Measurements from ENCODE around the gene IL12RB2. TPM values are rescaled to one million over a fixed set of nuclear protein-coding genes. Genes with fewer than 3 reads are reported as not detected.

Gene IL12RB2
- total RNA-seq, 6 experiments from 2014 or later: 0.12 to 1.3 (median 0.31) TPM

DNA sequence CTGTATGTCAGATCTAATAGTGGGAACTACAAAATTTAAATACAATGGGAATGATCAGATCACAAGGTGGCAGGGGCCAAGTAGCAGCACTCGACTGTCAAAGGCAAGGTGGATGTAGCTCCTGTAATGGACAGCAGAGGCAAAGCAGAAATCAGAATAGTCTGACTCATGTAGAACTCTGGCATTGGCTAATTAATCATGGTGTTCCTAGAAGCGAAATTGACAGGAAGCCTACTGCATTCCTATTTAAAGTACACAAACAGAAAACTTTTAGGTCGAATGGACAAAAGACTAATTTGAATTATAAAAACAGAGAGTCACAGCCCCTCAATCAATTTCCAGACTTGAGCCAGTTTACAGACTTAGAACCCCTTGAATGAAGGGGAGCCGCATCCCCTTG is 17.4 kb upstream of the IL12RB2 start:
- Histone ChIP-seq H3K9me3 (no peaks in the 10 kb centered on the region), H3K36me3 (no peaks in the 10 kb centered on the region), H3K4me3 (no peak overlapping the region), H3K27ac (no peak overlapping the region), H3K4me1 (no peaks in the 10 kb centered on the region), H3K27me3 (no peaks in the 10 kb centered on the region)
- WGBS (ENCODE audit: insufficient coverage, low coverage, low lambda C conversion rate, missing lambda C conversion rate): 67% methylated on average over 4 of the region's 4 CpGs
- TF ChIP-seq, protein P1, sequence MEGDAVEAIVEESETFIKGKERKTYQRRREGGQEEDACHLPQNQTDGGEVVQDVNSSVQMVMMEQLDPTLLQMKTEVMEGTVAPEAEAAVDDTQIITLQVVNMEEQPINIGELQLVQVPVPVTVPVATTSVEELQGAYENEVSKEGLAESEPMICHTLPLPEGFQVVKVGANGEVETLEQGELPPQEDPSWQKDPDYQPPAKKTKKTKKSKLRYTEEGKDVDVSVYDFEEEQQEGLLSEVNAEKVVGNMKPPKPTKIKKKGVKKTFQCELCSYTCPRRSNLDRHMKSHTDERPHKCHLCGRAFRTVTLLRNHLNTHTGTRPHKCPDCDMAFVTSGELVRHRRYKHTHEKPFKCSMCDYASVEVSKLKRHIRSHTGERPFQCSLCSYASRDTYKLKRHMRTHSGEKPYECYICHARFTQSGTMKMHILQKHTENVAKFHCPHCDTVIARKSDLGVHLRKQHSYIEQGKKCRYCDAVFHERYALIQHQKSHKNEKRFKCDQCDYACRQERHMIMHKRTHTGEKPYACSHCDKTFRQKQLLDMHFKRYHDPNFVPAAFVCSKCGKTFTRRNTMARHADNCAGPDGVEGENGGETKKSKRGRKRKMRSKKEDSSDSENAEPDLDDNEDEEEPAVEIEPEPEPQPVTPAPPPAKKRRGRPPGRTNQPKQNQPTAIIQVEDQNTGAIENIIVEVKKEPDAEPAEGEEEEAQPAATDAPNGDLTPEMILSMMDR (IDR thresholded peaks at IDR 0.05): no peak
- TF ChIP-seq POLR2A (IDR thresholded peaks at IDR 0.05): no peak
- ATAC-seq: no peak
- intact Hi-C loops (cut with DNase I): no loop called here
- DNase-seq: no peak

DNA sequence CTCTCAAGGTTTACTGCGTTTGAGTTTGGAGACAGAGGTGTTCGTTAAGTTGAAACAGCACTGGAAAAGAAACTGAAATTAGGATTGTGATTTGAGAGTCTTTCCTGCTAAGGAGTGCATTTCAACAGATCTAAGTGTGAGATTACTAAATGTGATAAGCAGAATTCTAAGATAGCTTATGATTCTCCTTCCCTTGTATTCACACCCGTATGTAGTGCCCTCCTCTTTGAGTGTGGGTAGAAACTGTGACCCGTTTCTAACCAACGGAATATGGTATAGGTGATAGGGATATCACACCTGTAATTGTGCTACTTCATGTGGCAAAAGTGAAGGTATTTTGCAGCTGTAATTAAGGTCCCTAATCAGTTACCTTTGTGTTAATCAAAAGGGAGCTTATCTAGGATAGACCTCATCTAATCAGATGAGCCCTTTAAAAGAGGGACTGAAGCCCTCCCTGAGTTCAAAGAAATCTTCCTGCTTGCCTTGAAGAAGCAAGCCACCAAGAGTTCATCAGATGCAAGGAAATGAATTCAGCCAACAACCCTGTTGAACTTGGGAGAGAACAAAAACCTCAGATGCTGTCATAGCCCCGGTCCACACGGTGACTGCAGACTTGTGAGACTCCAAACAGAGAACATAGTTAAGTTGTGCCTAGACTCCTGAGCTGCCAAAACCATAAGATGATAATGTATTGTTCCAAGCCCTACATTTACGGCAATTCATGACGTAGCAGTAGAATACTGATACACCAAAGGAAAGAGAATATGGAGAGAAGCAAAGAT is 12.6 kb upstream of the IL12RB2 start:
- no peak for TF ChIP-seq POLR2A (IDR thresholded peaks at IDR 0.05)
- TF ChIP-seq, protein P1 (IDR thresholded peaks at IDR 0.05): no peak
- intact Hi-C loops (cut with DNase I): no loop called here
- no peaks in the 10 kb centered on the region for H3K9me3 ChIP-seq
- H3K36me3 ChIP-seq: no peaks in the 10 kb centered on the region
- H3K4me3 ChIP-seq: no peak overlapping the region
- H3K27me3 ChIP-seq: no peaks in the 10 kb centered on the region
- DNase-seq (no peak), ATAC-seq (no peak)
- no peaks in the 10 kb centered on the region for H3K4me1 ChIP-seq
- WGBS (ENCODE audit: insufficient coverage, low coverage, low lambda C conversion rate, missing lambda C conversion rate): 66% methylated on average over 9 of the region's 9 CpGs
- H3K27ac ChIP-seq: no peak overlapping the region

DNA sequence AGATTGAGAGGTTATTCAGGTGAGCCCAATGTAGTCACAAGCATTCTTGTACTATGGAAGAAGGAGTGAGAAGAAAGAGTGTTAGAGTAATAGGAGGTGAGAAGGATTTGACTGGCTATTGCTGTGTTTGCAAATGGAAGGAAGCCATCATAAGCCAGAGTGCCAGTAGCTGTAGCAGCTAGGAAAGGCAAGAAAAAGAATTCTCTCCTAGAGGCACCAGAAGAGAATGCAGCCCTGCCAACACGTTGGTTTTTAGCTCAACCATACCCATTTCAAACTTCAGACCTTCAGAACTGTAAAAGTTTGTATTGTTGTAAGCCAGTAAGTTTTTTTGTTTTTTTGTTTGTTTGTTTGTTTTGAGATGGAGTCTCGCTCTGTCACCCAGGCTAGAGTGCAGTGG is 8.9 kb upstream of the IL12RB2 start:
- Histone ChIP-seq H3K27ac (no peak overlapping the region), H3K36me3 (no peaks in the 10 kb centered on the region), H3K9me3 (no peaks in the 10 kb centered on the region), H3K4me3 (no peak overlapping the region), H3K4me1 (no peaks in the 10 kb centered on the region), H3K27me3 (no peaks in the 10 kb centered on the region)
- intact Hi-C loops (cut with DNase I): no loop called here
- ATAC-seq (no peak), DNase-seq (no peak)
- WGBS (ENCODE audit: insufficient coverage, low coverage, low lambda C conversion rate, missing lambda C conversion rate): 20% methylated on average over 1 of the region's 2 CpGs
- no peak for TF ChIP-seq POLR2A (IDR thresholded peaks at IDR 0.05)
- TF ChIP-seq, protein P1 (IDR thresholded peaks at IDR 0.05): no peak

DNA sequence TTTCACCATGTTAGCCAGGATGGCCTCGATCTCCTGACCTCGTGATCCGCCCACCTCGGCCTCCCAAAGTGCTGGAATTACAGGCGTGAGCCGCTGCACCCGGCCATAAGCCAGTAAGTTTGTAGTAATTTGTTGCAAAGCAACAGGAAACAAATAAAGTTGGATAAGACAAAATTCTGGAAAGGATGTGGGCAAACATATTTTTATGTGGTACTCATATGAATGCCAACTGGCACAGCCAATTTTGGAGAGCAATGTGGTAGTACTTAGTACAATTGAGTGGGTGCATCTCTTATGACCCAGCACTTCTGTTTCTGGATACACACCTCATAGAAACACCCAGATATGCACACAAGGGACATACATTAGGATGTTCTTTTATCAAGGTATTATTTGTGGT is 8.4 kb upstream of the IL12RB2 start:
- WGBS (ENCODE audit: insufficient coverage, low coverage, low lambda C conversion rate, missing lambda C conversion rate): 81% methylated on average over 4 of the region's 7 CpGs
- intact Hi-C loops (cut with DNase I): no loop called here
- Histone ChIP-seq H3K27ac (no peak overlapping the region), H3K36me3 (no peaks in the 10 kb centered on the region), H3K4me3 (no peak overlapping the region), H3K27me3 (no peaks in the 10 kb centered on the region), H3K4me1 (no peaks in the 10 kb centered on the region), H3K9me3 (no peaks in the 10 kb centered on the region)
- TF ChIP-seq, protein P1 (IDR thresholded peaks at IDR 0.05): no peak
- no peak for TF ChIP-seq POLR2A (IDR thresholded peaks at IDR 0.05)
- ATAC-seq (no peak), DNase-seq (no peak)
